Kidney (tissue), 14 donors: ENCODE data around the gene CPNE8. TPM values are rescaled to one million over a fixed set of nuclear protein-coding genes. Genes with fewer than 3 reads are reported as not detected.
"Not testable (repeated sequence)": the region's sequence is repeated elsewhere in the genome, so short reads cannot be mapped to it uniquely, and the experiment has no call there.

Experiments used
- DNase-seq, 5 donors: peaks; one replicate each; pipeline ENCODE4 v3.0.0-alpha.2; 2013 to 2020
- FAIRE-seq: peaks from 2 replicates; lab custom pipeline; 2012; peaks lifted over from hg19 to GRCh38; lab: Jason Lieb, UNC
- H3K27ac ChIP-seq, 2 donors: one replicate each; pipeline ENCODE4 v1.7.0; 2013; ENCODE audit warnings: low read depth in 2 of 2, low read length in 2 of 2, inconsistent platforms in 1 of 2
- H3K27me3 ChIP-seq: one replicate; pipeline ENCODE4 v1.7.1; 2013; ENCODE audit warnings: low read length, inconsistent platforms; ENCODE audit not compliant: control insufficient read depth, insufficient read depth
- H3K36me3 ChIP-seq, 3 donors: one replicate each; pipeline versions ENCODE4 v1.7.0 to v1.7.1; 2013; ENCODE audit warnings: low read length in 3 of 3, control low read depth in 1 of 3, inconsistent platforms in 1 of 3; ENCODE audit not compliant: insufficient read depth in 3 of 3, control insufficient read depth in 2 of 3
- H3K4me1 ChIP-seq, 3 donors: one replicate each; pipeline versions ENCODE4 v1.7.0 to v1.7.1; 2013; ENCODE audit warnings: low read length in 3 of 3, inconsistent platforms in 1 of 3, low read depth in 1 of 3; ENCODE audit not compliant: control insufficient read depth in 2 of 3, insufficient read depth in 2 of 3
- H3K4me3 ChIP-seq, 3 donors: one replicate each; pipeline versions ENCODE4 v1.7.0 to v1.8.1; 2013; ENCODE audit warnings: low read length in 3 of 3, control low read depth in 1 of 3, inconsistent platforms in 1 of 3
- H3K9ac ChIP-seq, 3 donors: one replicate each; pipeline versions ENCODE4 v1.7.0 to v1.7.1; 2013; ENCODE audit warnings: low read length in 3 of 3, control low read depth in 1 of 3, inconsistent platforms in 1 of 3
- H3K9me3 ChIP-seq, 3 donors: one replicate each; pipeline versions ENCODE4 v1.7.0 to v1.7.1; 2013; ENCODE audit warnings: low read length in 3 of 3, control low read depth in 1 of 3, inconsistent platforms in 1 of 3; ENCODE audit not compliant: control insufficient read depth in 2 of 3, insufficient read depth in 1 of 3
- CTCF ChIP-seq: IDR thresholded peaks from 3 replicates; pipeline ENCODE4 v1.5.1; 2012; ENCODE audit warnings: mild to moderate bottlenecking, moderate library complexity, borderline replicate concordance; ENCODE audit not compliant: insufficient read depth; ENCODE audit errors: extremely low read depth
- intact Hi-C: fragments of 100-400 bp; cut with DNase I; formaldehyde crosslinking; loops from one replicate; pipeline ENCODE4 v1.11.1; 2022
- polyA plus RNA-seq: library from polyadenylated mRNA; stranded (reverse); fragments of 350-450 nt; fragmentation: Illumina TruSeq; extraction: RNeasy Lipid Tissue Mini Kit (QIAGEN cat#74804); gene quantifications from one replicate; pipeline ENCODE4 v1.2.3, GENCODE V29; 2014; ENCODE audit warnings: low read depth, low replicate concordance; ENCODE audit not compliant: insufficient read depth
- total RNA-seq: library from RNA; stranded (reverse); fragmentation: NEBNext Ultra II Directional; extraction: Animal tissue kit (Norgen Biotek cat#: 25700); gene quantifications from one replicate; pipeline ENCODE4 v1.2.1, GENCODE V29; 2021
- donor health status: control.
- donor health status: control.
- donor health status: control.
- donor health status: control.
- donor health status: control.
- donor health status: DM: yes; HTN: yes; CAD: no.
- donor health status: Normal renal cell carcinoma (clear cell type).

CPNE8 gene
- total and polyA plus RNA-seq, 2 donors from 2014 or later, result 8.8 to 28.5 TPM

GRCh38 chr12:38759621-38760020 lies 145.8 kb downstream of the CPNE8 start:
- no peak overlapping the region for H3K9ac ChIP-seq
- no peak for TF ChIP-seq CTCF
- DNase-seq (no peak), FAIRE-seq (no peak)
- no peak overlapping the region for H3K27ac ChIP-seq
- H3K4me3 ChIP-seq, result no peak overlapping the region
- no peaks in the 10 kb centered on the region for H3K27me3 ChIP-seq
- H3K9me3 ChIP-seq, result no peaks in the 10 kb centered on the region
- intact Hi-C loops, result no loop called here
- H3K36me3 ChIP-seq, result no peaks in the 10 kb centered on the region
- no peaks in the 10 kb centered on the region for H3K4me1 ChIP-seq

GRCh38 chr12:38746744-38747143 lies 158.6 kb downstream of the CPNE8 start:
- H3K9ac ChIP-seq, result no peak overlapping the region
- DNase-seq, result no peak
- no peaks in the 10 kb centered on the region for H3K9me3 ChIP-seq
- H3K4me1 ChIP-seq, result no peaks in the 10 kb centered on the region
- H3K4me3 ChIP-seq, result no peak overlapping the region
- intact Hi-C loops, result no loop called here
- TF ChIP-seq CTCF, result no peak
- H3K27me3 ChIP-seq, result no peaks in the 10 kb centered on the region
- FAIRE-seq, result no peak
- no peaks in the 10 kb centered on the region for H3K36me3 ChIP-seq
- H3K27ac ChIP-seq, result no peak overlapping the region

GRCh38 chr12:38745601-38746000 lies 159.8 kb downstream of the CPNE8 start:
- Histone ChIP-seq H3K9ac (no peak overlapping the region), H3K27me3 (no peaks in the 10 kb centered on the region), H3K36me3 (no peaks in the 10 kb centered on the region), H3K9me3 (no peaks in the 10 kb centered on the region), H3K4me3 (no peak overlapping the region), H3K27ac (no peak overlapping the region), H3K4me1 (no peaks in the 10 kb centered on the region)
- intact Hi-C loops, result no loop called here
- FAIRE-seq, result no peak
- DNase-seq, result no peak
- TF ChIP-seq CTCF, result no peak

- DNase-seq (no peak), FAIRE-seq (no peak)
- no peak overlapping the region for H3K27ac ChIP-seq
- no peaks in the 10 kb centered on the region for H3K36me3 ChIP-seq
- intact Hi-C loops, result no loop called here
- H3K9ac ChIP-seq, result no peak overlapping the region
- TF ChIP-seq CTCF, result no peak
- no peaks in the 10 kb centered on the region for H3K4me1 ChIP-seq
- no peak overlapping the region for H3K4me3 ChIP-seq
- H3K27me3 ChIP-seq, result no peaks in the 10 kb centered on the region
- no peaks in the 10 kb centered on the region for H3K9me3 ChIP-seq
Measured at GRCh38 chr12:38744041-38744440, 161.3 kb downstream of the CPNE8 start.

GRCh38 chr12:38742496-38742895 lies 162.9 kb downstream of the CPNE8 start:
- FAIRE-seq, H3K36me3 ChIP-seq, H3K4me3 ChIP-seq, H3K27me3 ChIP-seq, DNase-seq, intact Hi-C loops, H3K27ac ChIP-seq, H3K4me1 ChIP-seq, H3K9me3 ChIP-seq, H3K9ac ChIP-seq: not testable (repeated sequence)
